GM12878 (cell line): ENCODE measurements around the gene HSPA12B. TPM values are rescaled to one million over a fixed set of nuclear protein-coding genes. Genes with fewer than 3 reads are reported as not detected.

Experiments
- ATAC-seq: fragments of 200-7000 bp; cut with Tn5 transposase; 3 replicates; pipeline ENCODE4 v1.9.1; 2020; ENCODE audit warnings: mild to moderate bottlenecking, moderate library complexity
- BruUV-seq: library from RNA; stranded (reverse); fragments of 400-500 nt; replicated peaks from 2 replicates; lab custom pipeline; 2021; lab: Mats Ljungman, UMichigan
- CTCF ChIA-PET: fragments of 300-600 bp; sonication (Branson Sonifier 250); formaldehyde crosslinking; extraction: SDS; loops from one replicate; lab custom pipeline; 2021; ENCODE audit warnings: inconsistent platforms; lab: Yijun Ruan, JAX
- POLR2A ChIA-PET: fragments of 350-600 bp; formaldehyde crosslinking; extraction: SDS; loops from one replicate; lab custom pipeline; 2021; ENCODE audit warnings: inconsistent platforms; lab: Charles Lee
- RAD21 ChIA-PET: fragments of 300-600 bp; sonication (Branson Sonifier 250); formaldehyde crosslinking; loops from one replicate; lab custom pipeline; 2023; ENCODE audit warnings: antibody characterized with exemption; ENCODE audit not compliant: unreplicated experiment; lab: Charles Lee
- SMC1A ChIA-PET: fragments of 300-600 bp; sonication (Branson Sonifier 250); formaldehyde crosslinking; loops from one replicate; lab custom pipeline; 2023; ENCODE audit not compliant: unreplicated experiment, uncharacterized antibody; lab: Charles Lee
- DNase-seq: peaks from one replicate; pipeline ENCODE4 v3.0.0-alpha.2; 2011; ENCODE audit warnings: low read depth, low spot score
- FAIRE-seq: peaks from 3 replicates; lab custom pipeline; 2011; peaks lifted over from hg19 to GRCh38; lab: Jason Lieb, UNC
- H2AFZ ChIP-seq: 2 replicates; pipeline ENCODE4 v1.6.0; 2011; ENCODE audit warnings: low read depth, low read length, control low read depth; ENCODE audit not compliant: control insufficient read depth
- H3K27ac ChIP-seq: 2 replicates; pipeline ENCODE4 v1.5.1; 2011; ENCODE audit warnings: control low read depth; ENCODE audit not compliant: control insufficient read depth, insufficient read depth
- H3K27me3 ChIP-seq, 2 experiments: replicated peaks in 1 of 2; 2 replicates each; pipeline versions ENCODE4 v1.6.0 to v1.6.1; 2011; ENCODE audit warnings: low read length in 1 of 2; ENCODE audit not compliant: control insufficient read depth in 2 of 2, insufficient read depth in 2 of 2
- H3K36me3 ChIP-seq, 2 experiments: 2 replicates each; pipeline ENCODE4 v1.5.1; 2011; ENCODE audit warnings: low read length in 1 of 2; ENCODE audit not compliant: control insufficient read depth in 2 of 2, insufficient read depth in 2 of 2
- H3K4me1 ChIP-seq: 2 replicates; pipeline ENCODE4 v1.6.1; 2011; ENCODE audit warnings: mild to moderate bottlenecking, low read length, moderate library complexity, mixed read lengths; ENCODE audit not compliant: control insufficient read depth, insufficient read depth
- H3K4me2 ChIP-seq: 2 replicates; pipeline ENCODE4 v1.6.0; 2011; ENCODE audit warnings: control low read depth; ENCODE audit not compliant: control insufficient read depth, insufficient read depth
- H3K4me3 ChIP-seq: fragments of 200-600 bp; sonication (generic); 2 replicates; pipeline ENCODE4 v1.5.1; 2016
- H3K79me2 ChIP-seq: 2 replicates; pipeline ENCODE4 v1.6.0; 2011; ENCODE audit warnings: low read length; ENCODE audit not compliant: control insufficient read depth, insufficient read depth
- H3K9ac ChIP-seq: 2 replicates; pipeline ENCODE4 v1.8.0; 2011; ENCODE audit warnings: low read length, control low read depth, mixed read lengths; ENCODE audit not compliant: control insufficient read depth, insufficient read depth
- H3K9me3 ChIP-seq: replicated peaks from 3 replicates; pipeline ENCODE4 v1.5.1; 2011; ENCODE audit warnings: mild to moderate bottlenecking, low read length; ENCODE audit not compliant: control insufficient read depth, insufficient read depth
- H4K20me1 ChIP-seq: 2 replicates; pipeline ENCODE4 v1.6.0; 2011; ENCODE audit not compliant: control insufficient read depth, insufficient read depth
- BRCA1 ChIP-seq: IDR thresholded peaks from 2 replicates; pipeline ENCODE4 v1.6.1; 2011; ENCODE audit warnings: low read depth, low read length, improper control_type of control experiment
- NR2C1 ChIP-seq: fragments of 450-650 bp; IDR thresholded peaks from 2 replicates; pipeline ENCODE4 v1.6.1; 2017; ENCODE audit warnings: antibody characterized with exemption, mild to moderate bottlenecking, moderate library complexity
- RAD21 ChIP-seq: IDR thresholded peaks from 2 replicates; pipeline ENCODE4 v1.6.1; 2011; ENCODE audit warnings: mild to moderate bottlenecking, low read depth, low read length, moderate library complexity; ENCODE audit not compliant: insufficient read depth
- TAF1 ChIP-seq: IDR thresholded peaks from 2 replicates; pipeline ENCODE4 v1.6.1; 2011; ENCODE audit warnings: mild to moderate bottlenecking, low read depth, low read length, borderline replicate concordance
- YBX1 ChIP-seq: fragments of 450-650 bp; IDR thresholded peaks from 2 replicates; pipeline ENCODE4 v1.6.1; 2016; ENCODE audit warnings: antibody characterized with exemption
- WGBS: methylation state at CpG from one replicate; pipeline ENCODE4 v1.1.6; 2016; ENCODE audit warnings: low lambda C conversion rate; ENCODE audit not compliant: insufficient replicate concordance, insufficient coverage; ENCODE audit errors: missing lambda C conversion rate; 5-methylcytosine and 5-hydroxymethylcytosine counted together
- in situ Hi-C: fragments of 300-500 bp; cut with MboI; formaldehyde crosslinking; loops from 9 replicates; pipeline ENCODE4 v1.14.3; 2018; ENCODE audit warnings: mixed read lengths
- intact Hi-C: fragments of 100-400 bp; cut with micrococcal nuclease; formaldehyde crosslinking; loops from one replicate; pipeline ENCODE4 v1.14.2; 2022; ENCODE audit not compliant: unreplicated experiment
- polyA plus RNA-seq, 11 experiments: library from polyadenylated mRNA; depleted of rRNA in 4 of 11; unstranded in 6 of 11; stranded (reverse) in 5 of 11; fragments of >200 nt; fragmentation: Nextera tagmentation in 4 of 11; fragmentation: Illumina TruSeq in 1 of 11; extraction: Ambion mirVana in 4 of 11; extraction: Trizol in 1 of 11; gene quantifications; 1 replicate in 1 of 11; 2 replicates in 10 of 11; pipeline versions ENCODE4 v1.2.1 to v1.2.3, GENCODE V29; 2011 to 2016; ENCODE audit warnings: inconsistent platforms in 2 of 11, missing spikeins in 2 of 11, low read depth in 1 of 11
- total RNA-seq, 4 experiments: library from RNA; depleted of rRNA in 3 of 4; stranded (reverse); fragments of >200 nt in 3 of 4; fragmentation: Illumina TruSeq in 1 of 4; extraction: Trizol in 1 of 4; gene quantifications; 2 replicates each; pipeline versions ENCODE4 v1.2.1 to v1.2.3, GENCODE V29; 2013 to 2021
- TF ChIP-seq, protein P1 (sequence below): IDR thresholded peaks from 2 replicates; pipeline ENCODE4 v1.6.1; 2012; ENCODE audit warnings: mild to moderate bottlenecking, low read depth, low read length
- TF ChIP-seq, protein P2 (sequence below): fragments of 450-650 bp; formaldehyde crosslinking; IDR thresholded peaks from 2 replicates; pipeline ENCODE4 v1.4.0; 2022; ENCODE audit warnings: mild to moderate bottlenecking, moderate library complexity
- TF ChIP-seq, protein P3 (sequence below): IDR thresholded peaks from 2 replicates; pipeline ENCODE4 v1.6.1; 2012; ENCODE audit warnings: low read depth, low read length, improper control_type of control experiment
- TF ChIP-seq, protein P4 (sequence below): IDR thresholded peaks from 2 replicates; pipeline ENCODE4 v1.6.1; 2011; ENCODE audit warnings: mild to moderate bottlenecking, low read depth, low read length, moderate library complexity; ENCODE audit not compliant: insufficient replicate concordance
- TF ChIP-seq, protein P5 (sequence below): fragments of 450-650 bp; IDR thresholded peaks from 2 replicates; pipeline ENCODE4 v1.6.1; 2017; ENCODE audit warnings: mild to moderate bottlenecking, moderate library complexity

The HSPA12B gene
- total and polyA plus RNA-seq, 10 of the 15 experiments (the other 5 are each of a cell fraction or from before 2014, with no cell fraction given), result 0.08 TPM; not detected in 9

DNA sequence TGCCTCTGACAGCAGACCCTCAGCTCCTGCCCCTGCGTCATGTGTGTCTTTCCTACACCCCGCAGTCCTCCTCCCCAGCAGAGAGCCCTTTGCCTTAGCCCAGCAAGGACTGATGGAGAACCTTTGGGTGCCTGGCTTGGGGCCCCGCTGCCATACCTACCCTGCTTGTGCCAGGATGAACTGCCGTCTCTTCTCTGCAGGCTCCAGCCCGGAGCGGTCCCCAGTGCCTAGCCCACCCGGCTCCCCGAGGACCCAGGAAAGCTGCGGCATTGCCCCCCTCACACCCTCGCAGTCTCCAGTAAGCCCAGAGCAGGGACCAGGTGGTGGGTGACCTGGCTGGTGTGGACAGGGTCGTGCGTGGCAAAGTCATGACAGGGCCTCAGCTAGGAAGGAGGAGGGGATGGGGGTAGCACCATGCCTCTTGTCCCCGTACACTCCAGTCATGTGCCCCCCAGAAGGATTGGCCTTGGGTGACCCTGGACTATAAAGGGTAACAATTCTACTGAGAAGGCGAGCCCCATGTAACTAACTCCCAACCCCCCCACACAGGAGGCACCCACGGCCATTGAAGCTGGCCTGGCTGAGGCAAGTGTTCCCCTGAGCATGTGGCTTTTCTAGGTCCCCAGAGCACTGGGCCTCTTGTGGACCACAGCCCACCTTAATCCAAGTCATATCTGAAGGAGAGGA lies 8.3 kb downstream of the HSPA12B start:
- intact Hi-C loops, result no loop called here
- H4K20me1 ChIP-seq, result no peaks in the 10 kb centered on the region
- no peak overlapping the region for H3K27ac ChIP-seq
- no peak overlapping the region for H3K9ac ChIP-seq
- H3K4me3 ChIP-seq, result no peak overlapping the region
- no peaks in the 10 kb centered on the region for H3K27me3 ChIP-seq
- SMC1A ChIA-PET, result interaction anchor here (0.9 kb wide), 1 partner anchor 100 kb away, joined by 3 read pairs; no protein-coding TSS in a partner anchor
- ATAC-seq (no peak), FAIRE-seq (no peak), DNase-seq (no peak)
- no peaks in the 10 kb centered on the region for H3K36me3 ChIP-seq
- no peak overlapping the region for H2AFZ ChIP-seq
- no peaks in the 10 kb centered on the region for H3K9me3 ChIP-seq
- H3K4me1 ChIP-seq, result no peaks in the 10 kb centered on the region
- H3K4me2 ChIP-seq, result no peak overlapping the region
- CTCF ChIA-PET, result interaction anchor here (0.8 to 1.1 kb wide), 3 partner anchors 9 to 25 kb away, joined by 3 to 4 read pairs (median 3); no protein-coding TSS in a partner anchor
- in situ Hi-C loops, result no loop called here
- POLR2A ChIA-PET, result no interaction called here
- RAD21 ChIA-PET, result no interaction called here
- no peaks in the 10 kb centered on the region for H3K79me2 ChIP-seq
- BruUV-seq, result no TSS peak
- WGBS, result 17% methylated on average over 15 of the region's 15 CpGs
- TF ChIP-seq, protein P1, sequence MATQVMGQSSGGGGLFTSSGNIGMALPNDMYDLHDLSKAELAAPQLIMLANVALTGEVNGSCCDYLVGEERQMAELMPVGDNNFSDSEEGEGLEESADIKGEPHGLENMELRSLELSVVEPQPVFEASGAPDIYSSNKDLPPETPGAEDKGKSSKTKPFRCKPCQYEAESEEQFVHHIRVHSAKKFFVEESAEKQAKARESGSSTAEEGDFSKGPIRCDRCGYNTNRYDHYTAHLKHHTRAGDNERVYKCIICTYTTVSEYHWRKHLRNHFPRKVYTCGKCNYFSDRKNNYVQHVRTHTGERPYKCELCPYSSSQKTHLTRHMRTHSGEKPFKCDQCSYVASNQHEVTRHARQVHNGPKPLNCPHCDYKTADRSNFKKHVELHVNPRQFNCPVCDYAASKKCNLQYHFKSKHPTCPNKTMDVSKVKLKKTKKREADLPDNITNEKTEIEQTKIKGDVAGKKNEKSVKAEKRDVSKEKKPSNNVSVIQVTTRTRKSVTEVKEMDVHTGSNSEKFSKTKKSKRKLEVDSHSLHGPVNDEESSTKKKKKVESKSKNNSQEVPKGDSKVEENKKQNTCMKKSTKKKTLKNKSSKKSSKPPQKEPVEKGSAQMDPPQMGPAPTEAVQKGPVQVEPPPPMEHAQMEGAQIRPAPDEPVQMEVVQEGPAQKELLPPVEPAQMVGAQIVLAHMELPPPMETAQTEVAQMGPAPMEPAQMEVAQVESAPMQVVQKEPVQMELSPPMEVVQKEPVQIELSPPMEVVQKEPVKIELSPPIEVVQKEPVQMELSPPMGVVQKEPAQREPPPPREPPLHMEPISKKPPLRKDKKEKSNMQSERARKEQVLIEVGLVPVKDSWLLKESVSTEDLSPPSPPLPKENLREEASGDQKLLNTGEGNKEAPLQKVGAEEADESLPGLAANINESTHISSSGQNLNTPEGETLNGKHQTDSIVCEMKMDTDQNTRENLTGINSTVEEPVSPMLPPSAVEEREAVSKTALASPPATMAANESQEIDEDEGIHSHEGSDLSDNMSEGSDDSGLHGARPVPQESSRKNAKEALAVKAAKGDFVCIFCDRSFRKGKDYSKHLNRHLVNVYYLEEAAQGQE, result no peak
- TF ChIP-seq, protein P2, sequence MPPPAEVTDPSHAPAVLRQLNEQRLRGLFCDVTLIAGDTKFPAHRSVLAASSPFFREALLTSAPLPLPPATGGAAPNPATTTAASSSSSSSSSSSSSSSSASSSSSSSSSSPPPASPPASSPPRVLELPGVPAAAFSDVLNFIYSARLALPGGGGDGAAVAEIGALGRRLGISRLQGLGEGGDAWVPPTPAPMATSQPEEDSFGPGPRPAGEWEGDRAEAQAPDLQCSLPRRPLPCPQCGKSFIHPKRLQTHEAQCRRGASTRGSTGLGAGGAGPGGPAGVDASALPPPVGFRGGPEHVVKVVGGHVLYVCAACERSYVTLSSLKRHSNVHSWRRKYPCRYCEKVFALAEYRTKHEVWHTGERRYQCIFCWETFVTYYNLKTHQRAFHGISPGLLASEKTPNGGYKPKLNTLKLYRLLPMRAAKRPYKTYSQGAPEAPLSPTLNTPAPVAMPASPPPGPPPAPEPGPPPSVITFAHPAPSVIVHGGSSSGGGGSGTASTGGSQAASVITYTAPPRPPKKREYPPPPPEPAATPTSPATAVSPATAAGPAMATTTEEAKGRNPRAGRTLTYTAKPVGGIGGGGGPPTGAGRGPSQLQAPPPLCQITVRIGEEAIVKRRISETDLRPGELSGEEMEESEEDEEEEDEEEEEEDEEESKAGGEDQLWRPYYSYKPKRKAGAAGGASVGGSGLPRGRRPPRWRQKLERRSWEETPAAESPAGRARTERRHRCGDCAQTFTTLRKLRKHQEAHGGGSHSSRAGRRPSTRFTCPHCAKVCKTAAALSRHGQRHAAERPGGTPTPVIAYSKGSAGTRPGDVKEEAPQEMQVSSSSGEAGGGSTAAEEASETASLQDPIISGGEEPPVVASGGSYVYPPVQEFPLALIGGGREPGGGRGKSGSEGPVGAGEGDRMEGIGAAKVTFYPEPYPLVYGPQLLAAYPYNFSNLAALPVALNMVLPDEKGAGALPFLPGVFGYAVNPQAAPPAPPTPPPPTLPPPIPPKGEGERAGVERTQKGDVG (CRISPR knock-in tag), result no peak
- TF ChIP-seq RAD21 (no peak), NR2C1 (no peak), BRCA1 (no peak), TAF1 (no peak), YBX1 (no peak)
- TF ChIP-seq, protein P3, sequence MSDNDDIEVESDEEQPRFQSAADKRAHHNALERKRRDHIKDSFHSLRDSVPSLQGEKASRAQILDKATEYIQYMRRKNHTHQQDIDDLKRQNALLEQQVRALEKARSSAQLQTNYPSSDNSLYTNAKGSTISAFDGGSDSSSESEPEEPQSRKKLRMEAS, result no peak
- TF ChIP-seq, protein P4, sequence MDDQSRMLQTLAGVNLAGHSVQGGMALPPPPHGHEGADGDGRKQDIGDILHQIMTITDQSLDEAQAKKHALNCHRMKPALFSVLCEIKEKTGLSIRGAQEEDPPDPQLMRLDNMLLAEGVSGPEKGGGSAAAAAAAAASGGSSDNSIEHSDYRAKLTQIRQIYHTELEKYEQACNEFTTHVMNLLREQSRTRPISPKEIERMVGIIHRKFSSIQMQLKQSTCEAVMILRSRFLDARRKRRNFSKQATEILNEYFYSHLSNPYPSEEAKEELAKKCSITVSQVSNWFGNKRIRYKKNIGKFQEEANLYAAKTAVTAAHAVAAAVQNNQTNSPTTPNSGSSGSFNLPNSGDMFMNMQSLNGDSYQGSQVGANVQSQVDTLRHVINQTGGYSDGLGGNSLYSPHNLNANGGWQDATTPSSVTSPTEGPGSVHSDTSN, result no peak
- TF ChIP-seq, protein P5, sequence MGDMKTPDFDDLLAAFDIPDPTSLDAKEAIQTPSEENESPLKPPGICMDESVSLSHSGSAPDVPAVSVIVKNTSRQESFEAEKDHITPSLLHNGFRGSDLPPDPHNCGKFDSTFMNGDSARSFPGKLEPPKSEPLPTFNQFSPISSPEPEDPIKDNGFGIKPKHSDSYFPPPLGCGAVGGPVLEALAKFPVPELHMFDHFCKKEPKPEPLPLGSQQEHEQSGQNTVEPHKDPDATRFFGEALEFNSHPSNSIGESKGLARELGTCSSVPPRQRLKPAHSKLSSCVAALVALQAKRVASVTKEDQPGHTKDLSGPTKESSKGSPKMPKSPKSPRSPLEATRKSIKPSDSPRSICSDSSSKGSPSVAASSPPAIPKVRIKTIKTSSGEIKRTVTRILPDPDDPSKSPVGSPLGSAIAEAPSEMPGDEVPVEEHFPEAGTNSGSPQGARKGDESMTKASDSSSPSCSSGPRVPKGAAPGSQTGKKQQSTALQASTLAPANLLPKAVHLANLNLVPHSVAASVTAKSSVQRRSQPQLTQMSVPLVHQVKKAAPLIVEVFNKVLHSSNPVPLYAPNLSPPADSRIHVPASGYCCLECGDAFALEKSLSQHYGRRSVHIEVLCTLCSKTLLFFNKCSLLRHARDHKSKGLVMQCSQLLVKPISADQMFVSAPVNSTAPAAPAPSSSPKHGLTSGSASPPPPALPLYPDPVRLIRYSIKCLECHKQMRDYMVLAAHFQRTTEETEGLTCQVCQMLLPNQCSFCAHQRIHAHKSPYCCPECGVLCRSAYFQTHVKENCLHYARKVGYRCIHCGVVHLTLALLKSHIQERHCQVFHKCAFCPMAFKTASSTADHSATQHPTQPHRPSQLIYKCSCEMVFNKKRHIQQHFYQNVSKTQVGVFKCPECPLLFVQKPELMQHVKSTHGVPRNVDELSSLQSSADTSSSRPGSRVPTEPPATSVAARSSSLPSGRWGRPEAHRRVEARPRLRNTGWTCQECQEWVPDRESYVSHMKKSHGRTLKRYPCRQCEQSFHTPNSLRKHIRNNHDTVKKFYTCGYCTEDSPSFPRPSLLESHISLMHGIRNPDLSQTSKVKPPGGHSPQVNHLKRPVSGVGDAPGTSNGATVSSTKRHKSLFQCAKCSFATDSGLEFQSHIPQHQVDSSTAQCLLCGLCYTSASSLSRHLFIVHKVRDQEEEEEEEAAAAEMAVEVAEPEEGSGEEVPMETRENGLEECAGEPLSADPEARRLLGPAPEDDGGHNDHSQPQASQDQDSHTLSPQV, result no peak
